Muscle layer of colon (tissue), 2 donors: Measurements from ENCODE around the gene KLF6.

ENCODE experiments used
- H3K27ac ChIP-seq: one replicate; pipeline ENCODE4 v1.7.0; 2013; ENCODE audit warnings: low read depth, mild to moderate bottlenecking, low read length, moderate library complexity
- H3K27me3 ChIP-seq, 2 donors: one replicate each; pipeline ENCODE4 v1.7.0; 2013; ENCODE audit warnings: low read length in 2 of 2, mild to moderate bottlenecking in 2 of 2; ENCODE audit not compliant: insufficient read depth in 2 of 2, control insufficient read depth in 1 of 2
- H3K36me3 ChIP-seq: one replicate; pipeline ENCODE4 v1.7.0; 2013; ENCODE audit warnings: mild to moderate bottlenecking, low read length; ENCODE audit not compliant: insufficient read depth
- H3K4me1 ChIP-seq: one replicate; pipeline ENCODE4 v1.7.0; 2013; ENCODE audit warnings: mild to moderate bottlenecking, low read length; ENCODE audit not compliant: insufficient read depth
- H3K4me3 ChIP-seq, 2 donors: one replicate each; pipeline ENCODE4 v1.7.0; 2013; ENCODE audit warnings: low read length in 2 of 2, low read depth in 1 of 2, mild to moderate bottlenecking in 1 of 2, moderate library complexity in 1 of 2
- H3K9ac ChIP-seq: one replicate; pipeline ENCODE4 v1.7.0; 2013; ENCODE audit warnings: low read length
- H3K9me3 ChIP-seq: one replicate; pipeline ENCODE4 v1.7.0; 2013; ENCODE audit warnings: mild to moderate bottlenecking, low read length
- donor health status: abdominal sarcoma.
- donor health status: Adenocarcinoma of cecum.

KLF6 gene

GRCh38 chr10:3797750-3798149 is 12.7 kb upstream of the KLF6 start:
- H3K4me3 ChIP-seq: no peak overlapping the region
- no peak overlapping the region for H3K27ac ChIP-seq
- no peaks in the 10 kb centered on the region for H3K9me3 ChIP-seq
- no peaks in the 10 kb centered on the region for H3K4me1 ChIP-seq
- no peaks in the 10 kb centered on the region for H3K27me3 ChIP-seq
- no peaks in the 10 kb centered on the region for H3K36me3 ChIP-seq
- no peak overlapping the region for H3K9ac ChIP-seq

- Histone ChIP-seq H3K27me3 (no peaks in the 10 kb centered on the region), H3K36me3 (no peaks in the 10 kb centered on the region), H3K4me1 (no peaks in the 10 kb centered on the region), H3K9ac (no peak overlapping the region), H3K27ac (no peak overlapping the region), H3K9me3 (no peaks in the 10 kb centered on the region), H3K4me3 (no peak overlapping the region)
Measured at GRCh38 chr10:3793553-3793952, 8.5 kb upstream of the KLF6 start.

- Histone ChIP-seq H3K4me3 (no peak overlapping the region), H3K4me1 (no peaks in the 10 kb centered on the region), H3K36me3 (no peaks in the 10 kb centered on the region), H3K9me3 (no peaks in the 10 kb centered on the region), H3K27ac (no peak overlapping the region), H3K9ac (no peak overlapping the region), H3K27me3 (no peaks in the 10 kb centered on the region)
Measured at GRCh38 chr10:3792710-3793219, 7.8 kb upstream of the KLF6 start.

- no peak overlapping the region for H3K4me3 ChIP-seq
- no peak overlapping the region for H3K27ac ChIP-seq
- no peak overlapping the region for H3K9ac ChIP-seq
- no peaks in the 10 kb centered on the region for H3K27me3 ChIP-seq
- H3K4me1 ChIP-seq: no peaks in the 10 kb centered on the region
- no peaks in the 10 kb centered on the region for H3K9me3 ChIP-seq
- H3K36me3 ChIP-seq: no peaks in the 10 kb centered on the region
Measured at GRCh38 chr10:3791974-3792633, 7.1 kb upstream of the KLF6 start.

GRCh38 chr10:3790858-3791257 is 5.8 kb upstream of the KLF6 start:
- Histone ChIP-seq H3K27ac (no peak overlapping the region), H3K4me1 (no peaks in the 10 kb centered on the region), H3K27me3 (no peaks in the 10 kb centered on the region), H3K9ac (no peak overlapping the region), H3K9me3 (no peaks in the 10 kb centered on the region), H3K4me3 (no peak overlapping the region), H3K36me3 (no peaks in the 10 kb centered on the region)

- Histone ChIP-seq H3K27ac (no peak overlapping the region), H3K9ac (no peak overlapping the region), H3K36me3 (no peaks in the 10 kb centered on the region), H3K27me3 (no peaks in the 10 kb centered on the region), H3K4me1 (no peaks in the 10 kb centered on the region), H3K9me3 (no peaks in the 10 kb centered on the region), H3K4me3 (no peak overlapping the region)
Measured at GRCh38 chr10:3790272-3790671, 5.3 kb upstream of the KLF6 start.

- Histone ChIP-seq H3K4me3 (no peak overlapping the region), H3K27me3 (no peaks in the 10 kb centered on the region), H3K9ac (no peak overlapping the region)
Measured at GRCh38 chr10:3789621-3790020, 4.6 kb upstream of the KLF6 start.

GRCh38 chr10:3787816-3788215 is 2.8 kb upstream of the KLF6 start:
- Histone ChIP-seq H3K36me3 (no peaks in the 10 kb centered on the region), H3K9ac (no peak overlapping the region), H3K4me3 (no peak overlapping the region), H3K9me3 (no peaks in the 10 kb centered on the region), H3K27me3 (no peaks in the 10 kb centered on the region), H3K27ac (no peak overlapping the region), H3K4me1 (no peaks in the 10 kb centered on the region)

More at GRCh38 chr10:3789621-3790020, 4.6 kb upstream of the KLF6 start:
- Histone ChIP-seq H3K36me3 (no peaks in the 10 kb centered on the region), H3K4me1 (no peaks in the 10 kb centered on the region), H3K27ac (no peak overlapping the region), H3K9me3 (no peaks in the 10 kb centered on the region)

GRCh38 chr10:3787016-3787400 is 2.0 kb upstream of the KLF6 start:
- H3K36me3 ChIP-seq: no peaks in the 10 kb centered on the region
- no peaks in the 10 kb centered on the region for H3K27me3 ChIP-seq
- H3K9ac ChIP-seq: no peak overlapping the region
- no peaks in the 10 kb centered on the region for H3K9me3 ChIP-seq
- no peaks in the 10 kb centered on the region for H3K4me1 ChIP-seq
- H3K27ac ChIP-seq: no peak overlapping the region
- no peak overlapping the region for H3K4me3 ChIP-seq

- H3K4me3 ChIP-seq: peak overlapping the region in 1 of 2 donors; percentile 84
Measured at GRCh38 chr10:3786295-3787015, 1.4 kb upstream of the KLF6 start.

GRCh38 chr10:3785851-3786271 is 852 bp upstream of the KLF6 start:
- no peaks in the 10 kb centered on the region for H3K9me3 ChIP-seq
- H3K4me3 ChIP-seq: peak overlapping the region; percentile 66 to 84
- H3K9ac ChIP-seq: peak overlapping the region; percentile 95
- peaks cover 10% of the 10 kb centered on the region for H3K4me1 ChIP-seq
- H3K27me3 ChIP-seq: no peaks in the 10 kb centered on the region
- H3K36me3 ChIP-seq: peaks cover 10% of the 10 kb centered on the region
- H3K27ac ChIP-seq: peak overlapping the region; percentile 95

More at GRCh38 chr10:3786295-3787015, 1.4 kb upstream of the KLF6 start:
- H3K4me1 ChIP-seq: peaks cover 5% of the 10 kb centered on the region
- no peaks in the 10 kb centered on the region for H3K9me3 ChIP-seq
- peaks cover 4% of the 10 kb centered on the region for H3K36me3 ChIP-seq
- H3K27ac ChIP-seq: peak overlapping the region; percentile 95
- H3K27me3 ChIP-seq: no peaks in the 10 kb centered on the region
- peak overlapping the region; percentile 95 for H3K9ac ChIP-seq
